GM18505 (cell line): ENCODE results near the gene HDAC11.

ENCODE experiments used
- ATAC-seq: cut with Tn5 transposase; IDR thresholded peaks from one replicate; pipeline ENCODE4 v1.9.1; 2021; ENCODE audit not compliant: unreplicated experiment
- POLR2A ChIP-seq: IDR thresholded peaks from 4 replicates; pipeline ENCODE4 v1.6.1; 2011; ENCODE audit warnings: borderline replicate concordance; ENCODE audit not compliant: insufficient read depth, insufficient read length; ENCODE audit errors: extremely low read depth

The HDAC11 gene

DNA sequence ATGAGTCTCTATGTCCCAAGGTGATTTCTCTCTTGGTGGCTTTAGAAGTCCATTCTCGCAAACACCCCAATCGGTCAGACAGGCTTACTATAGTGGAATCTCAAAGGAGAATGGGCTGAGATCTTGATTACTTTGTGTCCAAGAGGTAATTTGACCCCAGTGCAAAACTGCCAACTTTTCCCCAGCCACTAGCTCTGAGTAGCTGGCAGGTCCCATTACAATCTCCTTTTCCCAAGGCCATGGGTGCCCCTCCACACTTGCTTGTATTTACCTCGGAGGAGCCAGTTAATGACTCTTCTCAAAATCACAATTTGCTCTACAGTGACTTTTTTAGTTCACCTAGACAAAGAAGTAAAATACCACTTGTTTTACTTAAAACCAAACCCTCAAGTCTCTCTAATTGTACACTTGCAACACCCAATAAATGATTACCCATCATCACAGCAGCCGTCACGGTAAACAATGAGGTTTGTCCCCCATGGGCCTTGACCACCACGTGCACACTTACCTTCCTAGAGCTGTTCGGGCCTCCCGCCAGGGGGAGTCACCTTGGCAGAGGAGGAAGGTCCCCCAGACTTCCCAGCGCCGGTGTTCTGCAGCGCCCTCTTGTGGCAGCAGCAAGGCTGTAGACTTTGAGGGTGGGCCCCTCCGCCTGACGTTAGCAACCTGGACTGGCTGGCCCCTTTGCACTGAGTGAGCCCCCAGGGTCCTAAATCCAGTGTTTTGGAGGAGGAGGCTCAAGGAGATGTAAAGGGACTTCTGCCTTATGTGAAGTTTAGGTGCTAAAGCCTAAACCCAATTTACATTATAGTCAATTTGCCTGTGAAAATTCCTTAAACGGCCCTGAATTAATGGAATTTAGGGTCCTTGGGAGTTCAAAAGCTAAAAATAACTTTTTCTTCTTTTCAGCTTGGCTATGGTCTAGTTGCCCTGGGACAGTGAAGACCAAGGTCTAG is 18.7 kb upstream of the HDAC11 start:
- ATAC-seq: no peak
- TF ChIP-seq POLR2A: no peak

DNA sequence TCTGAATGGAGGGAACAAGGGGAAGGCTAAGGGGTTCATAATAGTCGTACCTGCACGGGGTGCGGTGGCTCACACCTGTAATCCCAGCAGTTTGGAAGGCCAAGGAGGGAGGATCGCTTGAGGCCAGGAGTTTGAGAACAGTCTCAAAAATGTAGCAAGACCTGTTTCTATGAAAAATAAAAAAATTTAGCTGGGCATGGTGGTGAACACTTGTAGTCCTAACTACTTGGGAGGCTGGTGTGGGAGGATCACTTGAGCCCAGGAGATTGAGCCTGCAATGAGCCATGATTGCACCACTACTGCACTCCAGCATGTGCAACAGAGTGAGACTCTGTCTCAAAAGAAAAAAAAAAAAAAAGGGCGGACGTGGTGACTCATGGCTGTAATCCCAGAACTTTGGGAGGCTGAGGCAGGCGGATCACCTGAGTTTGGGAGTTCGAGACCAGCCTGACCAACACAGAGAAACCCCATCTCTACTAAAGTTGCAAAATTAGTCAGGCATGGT is 17.9 kb upstream of the HDAC11 start:
- no peak for TF ChIP-seq POLR2A
- ATAC-seq: no peak

GRCh38 chr3:13462822-13463221 is 17.3 kb upstream of the HDAC11 start:
- no peak for TF ChIP-seq POLR2A
- no peak for ATAC-seq

DNA sequence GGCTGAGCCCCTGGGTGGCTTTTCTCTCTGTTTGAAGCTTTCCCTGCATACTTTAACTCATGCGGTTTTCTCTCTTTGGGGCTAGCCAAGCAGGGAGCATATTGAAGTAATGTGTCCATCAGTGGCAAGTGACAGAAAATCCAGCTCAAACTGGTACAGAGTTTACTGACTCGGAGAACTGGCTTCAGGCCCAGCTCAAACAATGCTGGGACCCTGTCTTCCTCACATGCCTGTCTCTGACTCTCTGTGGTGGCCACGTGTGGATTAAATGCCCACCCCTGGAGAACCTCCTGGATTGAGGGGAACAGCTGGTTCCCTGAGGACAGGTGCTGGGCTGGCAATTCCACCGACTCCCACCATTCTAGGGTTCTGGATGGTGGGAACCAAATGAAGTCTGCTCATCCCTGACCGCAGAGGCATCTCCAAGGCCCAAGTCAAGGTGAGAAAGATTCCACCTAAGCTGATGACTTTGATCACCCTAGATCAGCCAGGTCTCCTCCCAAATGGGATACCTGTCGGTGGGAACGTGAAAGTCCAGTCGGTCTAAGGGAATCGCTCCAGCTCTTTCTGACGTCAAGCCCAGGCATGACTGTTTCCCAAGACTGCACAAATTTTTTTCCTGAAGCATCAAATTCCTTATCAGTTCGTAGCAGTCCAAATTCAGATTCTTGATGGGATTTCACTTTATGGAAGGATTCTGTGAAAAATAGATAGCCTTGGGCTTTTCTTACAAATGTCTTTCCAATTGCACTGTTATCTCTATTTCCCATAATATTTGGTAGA is 16.3 kb upstream of the HDAC11 start:
- TF ChIP-seq POLR2A: no peak
- ATAC-seq: no peak

DNA sequence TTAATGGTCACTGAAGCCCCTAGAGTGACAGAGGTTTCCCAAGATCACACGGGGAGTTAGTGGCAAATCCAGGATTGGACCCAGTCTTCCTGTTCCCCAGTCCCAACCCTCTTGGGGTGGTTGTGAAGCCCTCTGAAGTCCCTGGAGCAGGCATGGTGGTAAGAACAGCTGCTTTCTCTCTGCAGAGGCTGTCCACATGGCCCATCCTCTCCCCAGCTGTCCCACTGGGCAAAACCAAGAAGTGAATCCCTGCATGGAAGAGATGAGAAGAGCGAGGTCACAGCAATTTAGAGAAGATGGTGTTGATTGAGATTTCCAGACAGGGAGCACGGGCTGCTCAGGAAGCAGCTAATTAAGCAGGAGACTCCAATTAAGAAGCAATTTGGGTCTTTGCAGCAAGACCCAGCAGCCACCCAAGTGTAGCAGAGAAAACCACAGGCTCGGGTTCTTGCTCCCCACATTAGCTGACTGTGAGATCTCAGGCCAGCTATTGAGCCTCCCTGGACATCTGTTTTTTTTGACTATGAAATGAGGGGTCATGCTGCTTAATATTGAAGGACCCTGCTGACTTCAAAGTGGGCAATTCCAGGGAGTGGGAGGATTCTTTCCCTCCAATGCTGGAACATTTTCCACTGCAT is 14.8 kb upstream of the HDAC11 start:
- ATAC-seq: no peak
- TF ChIP-seq POLR2A: no peak

- ATAC-seq: no peak
- TF ChIP-seq POLR2A: no peak
These were observed 13.3 kb upstream of the HDAC11 start for GRCh38 chr3:13466781-13467180.

DNA sequence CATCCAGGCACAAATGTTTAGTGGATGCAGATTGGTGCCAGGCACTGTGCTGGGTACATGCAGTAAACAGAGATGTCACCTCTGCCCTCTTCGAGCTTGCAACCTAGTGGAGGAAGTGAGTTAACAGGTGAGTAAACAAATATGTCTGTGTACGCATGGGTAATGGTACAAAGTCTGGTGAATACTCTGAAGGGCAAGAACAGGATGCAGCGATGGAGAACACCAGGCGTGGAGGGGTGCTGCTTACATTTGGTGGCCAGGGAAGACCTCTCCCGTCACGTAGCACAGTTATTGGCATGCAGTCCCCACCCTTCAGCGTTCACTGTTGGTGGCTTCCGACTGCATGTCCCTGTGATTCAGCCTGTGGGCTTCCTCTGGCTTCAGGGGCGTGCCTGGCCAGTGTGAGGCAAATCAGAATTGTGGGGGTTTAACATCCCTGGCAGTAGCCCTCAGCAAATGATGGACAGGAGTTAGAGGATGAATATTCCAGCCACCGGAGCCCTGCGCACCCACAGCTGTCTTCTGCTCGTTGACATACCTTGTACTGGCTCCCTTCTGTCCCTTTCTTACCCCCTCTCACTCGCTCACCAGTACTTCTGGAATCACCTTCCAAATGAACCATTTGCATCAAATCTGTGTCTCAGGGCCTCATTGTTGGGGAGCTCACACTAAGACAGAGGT is 9.1 kb upstream of the HDAC11 start:
- ATAC-seq: no peak
- TF ChIP-seq POLR2A: no peak

DNA sequence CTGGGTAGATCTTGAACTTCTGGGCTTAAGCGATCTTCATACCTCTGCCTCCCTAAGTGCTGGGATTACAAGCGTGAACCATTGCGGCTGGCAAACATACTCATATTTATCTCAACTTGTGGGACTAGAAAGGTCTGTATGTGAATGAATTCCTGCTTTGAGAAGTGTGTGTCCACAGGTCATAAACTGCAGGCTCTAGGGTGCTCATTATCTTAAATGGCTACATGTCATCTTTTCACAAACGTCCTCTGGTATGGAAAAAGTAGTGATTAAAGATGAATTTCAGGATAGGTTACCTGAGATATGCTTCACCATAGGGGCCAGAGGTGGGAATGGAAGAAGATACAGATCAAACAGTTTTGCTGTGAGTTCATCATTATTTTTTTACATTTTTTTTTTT is 7.8 kb upstream of the HDAC11 start:
- TF ChIP-seq POLR2A: no peak

DNA sequence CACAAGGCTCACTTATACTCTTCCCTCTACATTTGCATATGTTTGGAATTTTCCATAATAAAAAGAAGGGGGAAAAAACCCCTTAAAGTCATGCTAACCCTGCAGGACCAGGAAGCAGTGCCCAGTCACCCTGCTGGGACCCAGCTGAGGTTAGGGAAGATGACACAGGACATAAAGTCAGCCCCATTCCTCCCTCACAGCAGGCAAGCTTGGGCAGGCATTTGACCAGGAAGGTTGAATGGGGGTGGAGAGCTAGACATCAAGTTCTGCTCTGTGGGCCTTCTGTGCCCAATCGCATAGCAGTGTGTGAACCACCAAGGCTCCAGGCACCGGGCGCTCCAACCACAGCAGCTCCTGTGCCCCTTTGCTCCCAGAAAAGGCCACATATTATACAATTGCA is 7.1 kb upstream of the HDAC11 start:
- no peak for ATAC-seq

More for the DNA sequence above, 7.8 kb upstream of the HDAC11 start:
- no peak for ATAC-seq

GRCh38 chr3:13474021-13474420 is 6.1 kb upstream of the HDAC11 start:
- no peak for TF ChIP-seq POLR2A
- ATAC-seq: no peak

More for the DNA sequence above, 7.1 kb upstream of the HDAC11 start:
- no peak for TF ChIP-seq POLR2A

DNA sequence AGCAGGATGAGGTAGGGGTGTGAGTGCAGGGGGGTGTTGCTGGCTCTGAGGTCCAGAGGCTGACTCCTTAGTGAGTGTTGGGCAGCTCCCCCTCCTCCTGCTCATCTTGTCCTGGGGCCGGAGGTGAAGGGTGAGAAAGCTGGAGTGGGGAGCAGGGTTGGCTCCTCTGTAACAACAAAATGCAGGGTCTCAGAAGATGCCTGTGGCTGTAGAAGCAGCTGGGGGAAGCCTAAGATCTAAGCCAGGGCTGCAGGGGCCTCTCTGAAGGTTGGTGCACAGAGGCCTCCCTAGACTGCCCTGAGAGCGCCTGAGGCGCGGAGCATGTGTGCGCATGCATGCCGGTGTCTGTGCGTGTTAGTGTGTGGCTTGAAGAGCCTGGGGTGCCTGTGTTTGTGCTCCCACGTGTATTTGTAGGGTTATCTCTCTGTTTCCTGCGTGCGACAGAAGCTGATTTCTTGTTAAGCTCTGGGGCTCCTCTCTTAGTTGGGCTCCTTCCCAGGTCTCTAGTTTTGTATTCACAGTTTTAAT is 5.3 kb upstream of the HDAC11 start:
- no peak for ATAC-seq
- no peak for TF ChIP-seq POLR2A

DNA sequence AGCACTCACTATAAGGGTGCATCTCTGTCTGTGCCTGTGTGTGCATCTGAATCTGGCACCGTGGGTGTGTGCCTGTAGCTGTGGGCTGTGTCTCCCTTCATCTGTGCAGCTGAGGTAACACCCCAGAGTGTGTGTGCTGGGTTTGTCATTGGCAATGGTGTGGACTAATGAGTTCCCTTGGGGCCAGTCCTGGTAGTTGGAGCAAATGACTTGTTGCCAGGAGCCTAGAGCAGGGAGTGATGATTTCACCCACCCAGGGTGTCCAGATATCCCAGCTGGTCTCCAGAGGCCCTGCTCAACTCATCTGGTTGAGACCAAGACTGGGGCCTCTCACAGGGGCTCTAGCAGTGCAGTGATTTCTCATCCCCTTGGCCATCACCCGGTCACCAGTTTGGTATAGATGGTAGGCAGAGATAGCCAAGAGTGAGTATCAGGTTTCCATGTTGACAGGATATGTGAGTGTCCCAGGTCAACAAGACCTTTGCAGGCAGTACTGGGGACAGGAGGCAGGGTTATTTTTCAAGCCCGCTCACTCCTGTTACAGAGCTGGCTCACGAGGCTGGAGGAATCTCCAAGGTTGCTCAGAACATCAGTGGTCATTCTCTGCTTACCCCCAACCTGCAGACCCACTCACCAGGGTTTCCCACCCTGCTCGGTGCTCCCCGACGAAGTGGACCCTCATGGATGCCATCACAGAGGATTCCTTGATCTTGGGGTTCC is 4.1 kb upstream of the HDAC11 start:
- no peak for ATAC-seq
- no peak for TF ChIP-seq POLR2A

DNA sequence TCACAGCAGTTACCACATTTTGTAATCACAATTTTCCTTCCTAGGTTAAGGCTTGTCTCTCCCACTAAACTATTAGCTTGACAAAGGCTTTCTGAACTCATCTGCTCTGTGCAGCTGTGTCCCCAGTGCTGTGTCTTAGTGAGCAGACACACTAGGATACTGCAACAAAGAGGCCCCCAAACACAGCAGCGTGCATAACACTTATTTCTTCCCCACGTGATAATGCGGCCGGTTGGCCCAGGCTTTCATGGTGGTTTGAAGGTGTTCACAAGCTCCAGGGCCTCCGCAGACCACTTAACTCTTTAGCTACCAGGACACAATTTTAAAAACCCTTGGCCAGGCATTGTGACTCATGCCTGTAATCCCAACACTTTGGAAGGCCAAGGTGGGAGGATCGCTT is 2.2 kb upstream of the HDAC11 start:
- TF ChIP-seq POLR2A: no peak
- ATAC-seq: no peak

DNA sequence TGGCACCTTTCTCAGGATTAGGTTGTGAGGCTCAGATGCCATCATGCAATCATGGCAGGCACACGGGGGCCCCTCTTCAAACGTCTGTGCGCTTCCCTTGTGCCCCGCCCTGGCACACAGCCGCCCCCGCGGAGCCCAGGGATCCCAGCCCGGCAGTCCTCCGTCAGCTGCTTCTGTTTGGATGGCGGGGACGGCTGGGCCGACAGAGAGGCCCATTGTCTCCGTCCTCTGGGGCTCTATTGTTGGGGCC is 849 bp upstream of the HDAC11 start:
- TF ChIP-seq POLR2A: no peak
- ATAC-seq: peak; percentile 2
